ENCODE measurements around the gene R3HDM2. TPM values are rescaled to one million over a fixed set of nuclear protein-coding genes. Genes with fewer than 3 reads are reported as not detected.

The R3HDM2 gene
- polyA plus RNA-seq, 1 donor from 2014 or later = 11.1 TPM

GRCh38 chr12:57435293-57435692 lies 4.5 kb upstream of the R3HDM2 start:
- H3K4me3 ChIP-seq (ENCODE audit: low read length) = no peak overlapping the region
- H3K9me2 ChIP-seq (ENCODE audit: insufficient read depth, low read length) = no peaks in the 10 kb centered on the region
- H3K27me3 ChIP-seq (ENCODE audit: insufficient read depth, low read depth, low read length) = no peaks in the 10 kb centered on the region
- H3K4me2 ChIP-seq (ENCODE audit: low read length) = no peak overlapping the region
- no peak overlapping the region for H2AFZ ChIP-seq (ENCODE audit: low read depth, low read length)
- no peak overlapping the region for H3K9ac ChIP-seq (ENCODE audit: low read length)
- no peak for TF ChIP-seq RAD21 (conservative IDR thresholded peaks at IDR 0.05)
- no peak for TF ChIP-seq TAF1 (IDR thresholded peaks at IDR 0.05; ENCODE audit: low read depth)
- no peak for TF ChIP-seq POLR2AphosphoS5 (IDR thresholded peaks at IDR 0.05)
- no peak for TF ChIP-seq CTCF (IDR thresholded peaks at IDR 0.05; ENCODE audit: poor library complexity, severe bottlenecking)
- no peak for TF ChIP-seq EP300 (conservative IDR thresholded peaks at IDR 0.05; ENCODE audit: poor library complexity, severe bottlenecking)
- no peak for TF ChIP-seq EZH2 (IDR thresholded peaks at IDR 0.05; ENCODE audit: borderline replicate concordance, insufficient read depth, low read length, poor library complexity, severe bottlenecking)
- no peak for TF ChIP-seq SMC3 (conservative IDR thresholded peaks at IDR 0.05; ENCODE audit: poor library complexity)
- no peak for TF ChIP-seq REST (IDR thresholded peaks at IDR 0.05; ENCODE audit: borderline replicate concordance)
- no peaks in the 10 kb centered on the region for H3K9me3 ChIP-seq (ENCODE audit: low read length)
- H3K36me3 ChIP-seq (ENCODE audit: insufficient read depth, low read length) = no peaks in the 10 kb centered on the region
- no peaks in the 10 kb centered on the region for H3K79me2 ChIP-seq (replicated peaks; ENCODE audit: insufficient read depth, low read length)
- no peaks in the 10 kb centered on the region for H4K20me1 ChIP-seq (ENCODE audit: insufficient read depth)
- no peaks in the 10 kb centered on the region for H3F3A ChIP-seq (ENCODE audit: insufficient read depth, low read length, poor library complexity, severe bottlenecking)
- no peak overlapping the region for H3K27ac ChIP-seq (ENCODE audit: low read length)

GRCh38 chr12:57434517-57435223 lies 3.8 kb upstream of the R3HDM2 start, which contains the start of gene INHBC:
Gene INHBC, plus strand, starts transcription at chr12:57434784. Its CDS starts 103 bp downstream, at chr12:57434887.
- Histone ChIP-seq H3K79me2 (replicated peaks; ENCODE audit: insufficient read depth, low read length) (peaks cover 6% of the 10 kb centered on the region), H3F3A (ENCODE audit: insufficient read depth, low read length, poor library complexity, severe bottlenecking) (no peaks in the 10 kb centered on the region), H3K27ac (ENCODE audit: low read length) (no peak within 1 kb of the TSS), H2AFZ (ENCODE audit: low read depth, low read length) (no peak within 1 kb of the TSS), H3K9me2 (ENCODE audit: insufficient read depth, low read length) (no peaks in the 10 kb centered on the region), H3K36me3 (ENCODE audit: insufficient read depth, low read length) (no peaks in the 10 kb centered on the region), H3K4me2 (ENCODE audit: low read length) (no peak within 1 kb of the TSS), H4K20me1 (ENCODE audit: insufficient read depth) (no peaks in the 10 kb centered on the region), H3K4me3 (ENCODE audit: low read length) (no peak within 1 kb of the TSS), H3K27me3 (ENCODE audit: insufficient read depth, low read depth, low read length) (no peaks in the 10 kb centered on the region), H3K9ac (ENCODE audit: low read length) (no peak within 1 kb of the TSS), H3K9me3 (ENCODE audit: low read length) (no peaks in the 10 kb centered on the region)
- TF ChIP-seq REST (IDR thresholded peaks at IDR 0.05; ENCODE audit: borderline replicate concordance) (no peak), CTCF (IDR thresholded peaks at IDR 0.05; ENCODE audit: poor library complexity, severe bottlenecking) (no peak), MXI1 (conservative IDR thresholded peaks at IDR 0.05; ENCODE audit: poor library complexity, severe bottlenecking) (no peak), TAF1 (IDR thresholded peaks at IDR 0.05; ENCODE audit: low read depth) (no peak)

Data from neural cell (in vitro differentiated cells).